Heart right ventricle (tissue), 16 donors: ENCODE results near the gene PRAMEF17. TPM values are rescaled to one million over a fixed set of nuclear protein-coding genes. Genes with fewer than 3 reads are reported as not detected.
"Not testable (repeated sequence)": the region's sequence is repeated elsewhere in the genome, so short reads cannot be mapped to it uniquely, and the experiment has no call there.

Source experiments
- ATAC-seq, 8 donors: fragments of 200-7000 bp; cut with Tn5 transposase; one replicate each; pipeline ENCODE4 v1.9.1; 2020; ENCODE audit warnings: mild to moderate bottlenecking in 8 of 8, moderate library complexity in 8 of 8, moderate number of reproducible peaks in 1 of 8
- DNase-seq, 2 donors: peaks; one replicate each; pipeline ENCODE4 v3.0.0-alpha.2; 2020
- H3K27ac ChIP-seq, 10 donors: fragments of 200-600 bp; sonication (generic) in 2 of 10; one replicate each; pipeline versions ENCODE4 v1.5.0 to v1.8.0; 2020 to 2022; ENCODE audit warnings: mild to moderate bottlenecking in 3 of 10
- H3K27me3 ChIP-seq, 7 donors: fragments of 200-600 bp; one replicate each; pipeline ENCODE4 v1.8.0; 2021 to 2022; ENCODE audit warnings: mild to moderate bottlenecking in 2 of 7
- H3K36me3 ChIP-seq, 9 donors: fragments of 200-600 bp; sonication (generic) in 1 of 9; one replicate each; pipeline versions ENCODE4 v1.5.0 to v1.8.0; 2020 to 2022; ENCODE audit warnings: mild to moderate bottlenecking in 2 of 9
- H3K4me1 ChIP-seq, 9 donors: fragments of 200-600 bp; sonication (generic) in 1 of 9; one replicate each; pipeline versions ENCODE4 v1.5.0 to v1.8.0; 2020 to 2022; ENCODE audit warnings: mild to moderate bottlenecking in 4 of 9
- H3K4me3 ChIP-seq, 10 donors: fragments of 200-600 bp; sonication (generic) in 2 of 10; one replicate each; pipeline versions ENCODE4 v1.5.0 to v1.8.0; 2020 to 2022; ENCODE audit warnings: mild to moderate bottlenecking in 7 of 10, moderate library complexity in 2 of 10
- H3K9me3 ChIP-seq, 11 donors: fragments of 200-600 bp in 10 of 11; sonication (generic) in 2 of 11; one replicate each; pipeline versions ENCODE4 v1.5.0 to v1.8.0; 2013 to 2022; ENCODE audit warnings: mild to moderate bottlenecking in 2 of 11, control low read depth in 1 of 11, moderate library complexity in 1 of 11
- CTCF ChIP-seq, 9 donors: fragments of 200-600 bp; sonication (generic) in 2 of 9; IDR thresholded peaks; one replicate each; pipeline versions ENCODE4 v1.5.0 to v1.8.0; 2021 to 2022; ENCODE audit warnings: antibody characterized with exemption in 9 of 9, mild to moderate bottlenecking in 5 of 9, moderate library complexity in 1 of 9
- WGBS, 2 donors: extraction: QIAGEN DNeasy Blood & Tissue Kit; methylation state at CpG; one replicate each; pipeline ENCODE4 v1.1.7; 2013; ENCODE audit warnings: inconsistent platforms in 1 of 2; 5-methylcytosine and 5-hydroxymethylcytosine counted together
- intact Hi-C, 10 donors: fragments of 100-400 bp; cut with DNase I; formaldehyde crosslinking; loops; one replicate each; pipeline versions ENCODE4 v1.11.1 to v1.14.2; 2022
- polyA plus RNA-seq, 2 donors: library from polyadenylated mRNA; stranded (reverse); fragments of 200-250 nt; gene quantifications; one replicate each; pipeline ENCODE4 v1.2.3, GENCODE V29; 2013
- total RNA-seq, 10 donors: library from RNA; stranded (reverse); fragmentation: NEBNext Ultra II Directional in 3 of 10; extraction: Animal tissue kit (Norgen Biotek cat#: 25700) in 3 of 10; gene quantifications; one replicate each; pipeline versions ENCODE4 v1.2.1 to v1.2.4, GENCODE V29; 2021 to 2023
- donor health status: Arrhythmogenic right ventricular cardiomyopathy.
- donor health status: ischemic (EF 13 %, LVEDD 7.1; RV severe dilation, severe dysfunction).
- donor health status: healthy with polysubstance abuse.
- donor health status: DM: no; HTN: yes; CAD: no.
- donor health status: DM: no; HTN: no; CAD: no.
- donor health status: ischemic (EF 25% LVEDD 6.9; RV normal size, moderate dysfunction).
- donor health status: ischemic (EF 25% LVEDD 5.7; RV mildly dilated, moderate dysfunction).
- donor health status: healthy.
- donor health status: DM: yes; HTN: yes; CAD: no.
- donor health status: Ischemic cardiomyopathy.
- donor health status: ischemic (EF 35%, LVEDD 5.7; RV mildly dilated, moderate dysfunction).
- donor health status: nonischemic (EF 11% LVEDD 7.7; RV severe dilation, severe dysfunction).
- donor health status: DM: yes; HTN: yes; CAD: no.
- donor health status: PGD.
- donor health status: ischemic (EF 29% LVEDD 5.4; RV normal size, mild dysfunction).
- donor health status: nonischemic (EF 23%, LVEDD 6.1; RV moderate dilation, normal function).

Gene PRAMEF17
- total and polyA plus RNA-seq, 12 donors: not detected

- Histone ChIP-seq H3K4me1 (peaks cover 0 to 4% (median 0%) of the 10 kb centered on the region in 9 donors), H3K9me3 (peaks cover 0 to 9% (median 0%) of the 10 kb centered on the region in 11 donors), H3K36me3 (no peaks in the 10 kb centered on the region), H3K4me3 (no peak overlapping the region), H3K27ac (no peak overlapping the region), H3K27me3 (peaks cover 0 to 8% (median 0%) of the 10 kb centered on the region in 7 donors)
- DNase-seq (no peak), ATAC-seq (no peak)
- no peak for TF ChIP-seq CTCF (IDR thresholded peaks at IDR 0.05)
- intact Hi-C loops: no loop called here
- WGBS, 2 donors: 91 to 93% methylated on average over 13 of the region's 13 CpGs
Observed at GRCh38 chr1:13430495-13430894, 41.1 kb downstream of the PRAMEF17 start.

GRCh38 chr1:13432251-13432650 lies 42.8 kb downstream of the PRAMEF17 start:
- intact Hi-C loops: no loop called here
- H3K9me3 ChIP-seq: peaks cover 0 to 9% (median 0%) of the 10 kb centered on the region in 11 donors
- peaks cover 0 to 4% (median 0%) of the 10 kb centered on the region in 9 donors for H3K4me1 ChIP-seq
- no peak for ATAC-seq
- H3K27me3 ChIP-seq: peaks cover 0 to 13% (median 4%) of the 10 kb centered on the region in 7 donors
- H3K27ac ChIP-seq: no peak overlapping the region
- H3K36me3 ChIP-seq: no peaks in the 10 kb centered on the region
- no peak for DNase-seq
- no peak overlapping the region for H3K4me3 ChIP-seq
- WGBS, 2 donors: 60 to 67% methylated on average over 3 of the region's 3 CpGs
- no peak for TF ChIP-seq CTCF (IDR thresholded peaks at IDR 0.05)

GRCh38 chr1:13433694-13434358 lies 44.4 kb downstream of the PRAMEF17 start:
- H3K27me3 ChIP-seq, H3K36me3 ChIP-seq, DNase-seq, H3K27ac ChIP-seq, H3K9me3 ChIP-seq, H3K4me3 ChIP-seq, ATAC-seq, H3K4me1 ChIP-seq, intact Hi-C loops: not testable (repeated sequence)
- 92 to 95% methylated on average over 28 to 32 of the region's 32 CpGs for WGBS, 2 donors

GRCh38 chr1:13435458-13435857 lies 46.0 kb downstream of the PRAMEF17 start:
- peaks cover 0 to 6% (median 0%) of the 10 kb centered on the region in 7 donors for H3K27me3 ChIP-seq
- WGBS, 2 donors: 52 to 61% methylated on average over 3 of the region's 3 CpGs
- H3K36me3 ChIP-seq: no peaks in the 10 kb centered on the region
- ATAC-seq (no peak), DNase-seq (no peak)
- H3K4me1 ChIP-seq: peaks cover 0 to 4% (median 0%) of the 10 kb centered on the region in 9 donors
- no peak overlapping the region for H3K27ac ChIP-seq
- H3K4me3 ChIP-seq: no peak overlapping the region
- peaks cover 0 to 2% (median 0%) of the 10 kb centered on the region in 11 donors for H3K9me3 ChIP-seq
- intact Hi-C loops: no loop called here
- TF ChIP-seq CTCF (IDR thresholded peaks at IDR 0.05): no peak

- DNase-seq, intact Hi-C loops, H3K4me1 ChIP-seq, H3K36me3 ChIP-seq, ATAC-seq, H3K4me3 ChIP-seq, H3K27me3 ChIP-seq, H3K27ac ChIP-seq, H3K9me3 ChIP-seq: not testable (repeated sequence)
- 85 to 94% methylated on average over 43 to 49 of the region's 49 CpGs for WGBS, 2 donors
Observed at GRCh38 chr1:13439104-13439783, 49.8 kb downstream of the PRAMEF17 start.

Other genes with a start within 250 kb of the PRAMEF17 start
- not detected for gene PRAMEF26, start 233.6 kb upstream of the PRAMEF17 start, total RNA-seq
- not detected for gene PRAMEF26, start 233.6 kb upstream of the PRAMEF17 start, polyA plus RNA-seq
- not detected for gene HNRNPCL4, start 224.0 kb upstream of the PRAMEF17 start, total RNA-seq
- not detected for gene HNRNPCL4, start 224.0 kb upstream of the PRAMEF17 start, polyA plus RNA-seq
- not detected for gene PRAMEF9, start 217.8 kb upstream of the PRAMEF17 start, total RNA-seq
- not detected for gene PRAMEF9, start 217.8 kb upstream of the PRAMEF17 start, polyA plus RNA-seq
- gene PRAMEF13, start 188.2 kb upstream of the PRAMEF17 start, total RNA-seq: not detected
- gene PRAMEF13, start 188.2 kb upstream of the PRAMEF17 start, polyA plus RNA-seq: not detected
- not detected for gene PRAMEF18, start 163.5 kb upstream of the PRAMEF17 start, total RNA-seq
- not detected for gene PRAMEF18, start 163.5 kb upstream of the PRAMEF17 start, polyA plus RNA-seq
- not detected for gene PRAMEF5, start 135.4 kb upstream of the PRAMEF17 start, total RNA-seq
- not detected for gene PRAMEF5, start 135.4 kb upstream of the PRAMEF17 start, polyA plus RNA-seq
- not detected for gene PRAMEF8, start 104.5 kb upstream of the PRAMEF17 start, total RNA-seq
- not detected for gene PRAMEF8, start 104.5 kb upstream of the PRAMEF17 start, polyA plus RNA-seq
- gene PRAMEF33, start 86.1 kb upstream of the PRAMEF17 start, total RNA-seq: not detected
- not detected for gene PRAMEF33, start 86.1 kb upstream of the PRAMEF17 start, polyA plus RNA-seq
- gene PRAMEF15, start 74.1 kb upstream of the PRAMEF17 start, total RNA-seq: not detected
- gene PRAMEF15, start 74.1 kb upstream of the PRAMEF17 start, polyA plus RNA-seq: not detected
- gene PRAMEF14, start 42.5 kb upstream of the PRAMEF17 start, total RNA-seq: not detected
- not detected for gene PRAMEF14, start 42.5 kb upstream of the PRAMEF17 start, polyA plus RNA-seq
- not detected for gene PRAMEF19, start 17.7 kb upstream of the PRAMEF17 start, total RNA-seq
- gene PRAMEF19, start 17.7 kb upstream of the PRAMEF17 start, polyA plus RNA-seq: not detected
- not detected for gene PRAMEF20, start 20.8 kb downstream of the PRAMEF17 start, total RNA-seq
- not detected for gene PRAMEF20, start 20.8 kb downstream of the PRAMEF17 start, polyA plus RNA-seq
- gene LRRC38, start 124.4 kb downstream of the PRAMEF17 start, total RNA-seq: 1 to 10 TPM in 4 of 10 donors, under 1 TPM in 4, not detected in 2; 0.20 to 6.7 (median 0.96) TPM
- gene LRRC38, start 124.4 kb downstream of the PRAMEF17 start, polyA plus RNA-seq: 1 to 10 TPM in 1 of 2 donors, under 1 TPM in 1; 0.15 to 4.3 TPM
- gene PDPN, start 194.2 kb downstream of the PRAMEF17 start, total RNA-seq: 10 to 100 TPM; 13.7 to 51.6 (median 27.9) TPM
- gene PDPN, start 194.2 kb downstream of the PRAMEF17 start, polyA plus RNA-seq: 100 to 1,000 TPM in 1 of 2 donors, 1 to 10 TPM in 1; 4.4 to 165 TPM